Stimulated activated CD4-positive, alpha-beta T cell treated with anti-CD3 and anti-CD28 coated beads, Interleukin-4, amount 100 ng/mL, for 4 hours (primary cell): ENCODE measurements around the gene KCNAB1.
"Not testable (repeated sequence)": the region's sequence is repeated elsewhere in the genome, so short reads cannot be mapped to it uniquely, and the experiment has no call there.

Experiments used
- DNase-seq, 2 experiments: peaks; one replicate each; pipeline ENCODE4 v3.0.0-alpha.2; 2020

The KCNAB1 gene

GRCh38 chr3:156274791-156275190 is 154.4 kb downstream of the KCNAB1 start:
- DNase-seq = no peak

GRCh38 chr3:156284637-156285036 is 164.3 kb downstream of the KCNAB1 start:
- not testable (repeated sequence) for DNase-seq

GRCh38 chr3:156285626-156286025 is 165.2 kb downstream of the KCNAB1 start:
- no peak for DNase-seq

- DNase-seq = no peak
Measured at GRCh38 chr3:156290924-156291271, 170.5 kb downstream of the KCNAB1 start.

- DNase-seq = no peak
Measured at GRCh38 chr3:156291272-156292123, 171.1 kb downstream of the KCNAB1 start.

GRCh38 chr3:156293566-156293965 is 173.2 kb downstream of the KCNAB1 start:
- no peak for DNase-seq

GRCh38 chr3:156297582-156297981 is 177.2 kb downstream of the KCNAB1 start:
- no peak for DNase-seq

- no peak for DNase-seq
Measured at GRCh38 chr3:156298014-156298413, 177.6 kb downstream of the KCNAB1 start.

- DNase-seq = no peak
Measured at GRCh38 chr3:156298938-156299337, 178.6 kb downstream of the KCNAB1 start.

- no peak for DNase-seq
Measured at GRCh38 chr3:156299569-156299968, 179.2 kb downstream of the KCNAB1 start.

GRCh38 chr3:156300371-156300770 is 180.0 kb downstream of the KCNAB1 start:
- no peak for DNase-seq

- no peak for DNase-seq
Measured at GRCh38 chr3:156300929-156301840, 180.8 kb downstream of the KCNAB1 start.

GRCh38 chr3:156303001-156303707 is 182.8 kb downstream of the KCNAB1 start:
- DNase-seq = no peak

- no peak for DNase-seq
Measured at GRCh38 chr3:156304406-156304805, 184.0 kb downstream of the KCNAB1 start.

GRCh38 chr3:156305672-156306071 is 185.3 kb downstream of the KCNAB1 start:
- no peak for DNase-seq

GRCh38 chr3:156307704-156308103 is 187.3 kb downstream of the KCNAB1 start:
- DNase-seq = no peak

- no peak for DNase-seq
Measured at GRCh38 chr3:156311431-156311830, 191.1 kb downstream of the KCNAB1 start.

- no peak for DNase-seq
Measured at GRCh38 chr3:156311930-156312329, 191.6 kb downstream of the KCNAB1 start.

GRCh38 chr3:156316076-156316475 is 195.7 kb downstream of the KCNAB1 start:
- no peak for DNase-seq

- no peak for DNase-seq
Measured at GRCh38 chr3:156317462-156318074, 197.2 kb downstream of the KCNAB1 start.

- no peak for DNase-seq
Measured at GRCh38 chr3:156321945-156322344, 201.6 kb downstream of the KCNAB1 start.

GRCh38 chr3:156323466-156323865 is 203.1 kb downstream of the KCNAB1 start:
- DNase-seq = no peak

- no peak for DNase-seq
Measured at GRCh38 chr3:156330415-156330814, 210.0 kb downstream of the KCNAB1 start.
